Right lobe of liver (tissue), 4 donors: ENCODE results near the gene ST6GALNAC5.

Experiments
- CTCF ChIP-seq, 4 donors: fragments of 200-600 bp in 3 of 4; fragments of 450-650 bp in 1 of 4; IDR thresholded peaks; one replicate each; pipeline versions ENCODE4 v1.5.1 to v1.8.0; 2016 to 2022; ENCODE audit warnings: antibody characterized with exemption in 4 of 4, mild to moderate bottlenecking in 2 of 4
- POLR2A ChIP-seq: fragments of 450-650 bp; IDR thresholded peaks from one replicate; pipeline ENCODE4 v1.6.1; 2017; ENCODE audit warnings: antibody characterized with exemption, mild to moderate bottlenecking
- donor health status: DM: no; HTN: no; CAD: no.
- donor health status: DM: no; HTN: no; CAD: no.
- donor health status: DM: no; HTN: yes; CAD: no.

- no peak for TF ChIP-seq CTCF (IDR thresholded peaks at IDR 0.05)
- TF ChIP-seq POLR2A: no peak
These were observed 190.8 kb downstream of the ST6GALNAC5 start for GRCh38 chr1:77057994-77058585.
